Type B pancreatic cell (in vitro differentiated cells): ENCODE results near the gene CES2. TPM values are rescaled to one million over a fixed set of nuclear protein-coding genes. Genes with fewer than 3 reads are reported as not detected.

ENCODE experiments used
- DNase-seq: peaks from one replicate; pipeline ENCODE4 v3.0.0; 2021; ENCODE audit warnings: mixed read lengths; ENCODE audit not compliant: unreplicated experiment; ENCODE audit errors: extremely low spot score
- H3K27ac Mint-ChIP-seq: 2 replicates; pipeline ENCODE4 v1.8.0; 2021; ENCODE audit warnings: mild to moderate bottlenecking, mixed read lengths
- H3K27me3 Mint-ChIP-seq: 2 replicates; pipeline ENCODE4 v1.8.0; 2021; ENCODE audit warnings: mixed read lengths
- H3K36me3 Mint-ChIP-seq: 2 replicates; pipeline ENCODE4 v1.8.0; 2021; ENCODE audit warnings: mixed read lengths
- H3K4me1 Mint-ChIP-seq: one replicate; pipeline ENCODE4 v1.8.0; 2021; ENCODE audit warnings: mixed read lengths; ENCODE audit not compliant: unreplicated experiment
- H3K4me3 Mint-ChIP-seq: 2 replicates; pipeline ENCODE4 v1.8.0; 2021; ENCODE audit warnings: mild to moderate bottlenecking, mixed read lengths
- H3K9me3 Mint-ChIP-seq: 2 replicates; pipeline ENCODE4 v1.8.0; 2021; ENCODE audit warnings: mixed read lengths
- total RNA-seq: library from RNA; stranded (reverse); gene quantifications from 2 replicates; pipeline ENCODE4 v1.2.1, GENCODE V29; 2021; ENCODE audit warnings: low replicate concordance
- TF ChIP-seq, protein P1 (sequence below): fragments of 200-600 bp; sonication (generic); conservative IDR thresholded peaks from 2 replicates; pipeline ENCODE4 v1.5.0; 2021; ENCODE audit warnings: antibody characterized with exemption, mild to moderate bottlenecking

Gene CES2
- total RNA-seq, 1 donor from 2014 or later: 44.9 TPM

- DNase-seq: no peak
- H3K4me1 Mint-ChIP-seq: peaks cover 5% of the 10 kb centered on the region
- H3K9me3 Mint-ChIP-seq: peaks cover 5% of the 10 kb centered on the region
- peak overlapping the region; percentile 30 for H3K27ac Mint-ChIP-seq
- peaks cover 27% of the 10 kb centered on the region for H3K27me3 Mint-ChIP-seq
- H3K4me3 Mint-ChIP-seq: no peak overlapping the region
- H3K36me3 Mint-ChIP-seq: peaks cover 4% of the 10 kb centered on the region
- TF ChIP-seq, protein P1, sequence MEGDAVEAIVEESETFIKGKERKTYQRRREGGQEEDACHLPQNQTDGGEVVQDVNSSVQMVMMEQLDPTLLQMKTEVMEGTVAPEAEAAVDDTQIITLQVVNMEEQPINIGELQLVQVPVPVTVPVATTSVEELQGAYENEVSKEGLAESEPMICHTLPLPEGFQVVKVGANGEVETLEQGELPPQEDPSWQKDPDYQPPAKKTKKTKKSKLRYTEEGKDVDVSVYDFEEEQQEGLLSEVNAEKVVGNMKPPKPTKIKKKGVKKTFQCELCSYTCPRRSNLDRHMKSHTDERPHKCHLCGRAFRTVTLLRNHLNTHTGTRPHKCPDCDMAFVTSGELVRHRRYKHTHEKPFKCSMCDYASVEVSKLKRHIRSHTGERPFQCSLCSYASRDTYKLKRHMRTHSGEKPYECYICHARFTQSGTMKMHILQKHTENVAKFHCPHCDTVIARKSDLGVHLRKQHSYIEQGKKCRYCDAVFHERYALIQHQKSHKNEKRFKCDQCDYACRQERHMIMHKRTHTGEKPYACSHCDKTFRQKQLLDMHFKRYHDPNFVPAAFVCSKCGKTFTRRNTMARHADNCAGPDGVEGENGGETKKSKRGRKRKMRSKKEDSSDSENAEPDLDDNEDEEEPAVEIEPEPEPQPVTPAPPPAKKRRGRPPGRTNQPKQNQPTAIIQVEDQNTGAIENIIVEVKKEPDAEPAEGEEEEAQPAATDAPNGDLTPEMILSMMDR: no peak
These were observed 11.6 kb downstream of the CES2 start for GRCh38 chr16:66946974-66947301.

- Mint-ChIP-seq H3K27ac (peak overlapping the region; percentile 30), H3K4me3 (no peak overlapping the region)
These were observed 12.2 kb downstream of the CES2 start for GRCh38 chr16:66947302-66948065.

GRCh38 chr16:66948134-66948836 lies 13.0 kb downstream of the CES2 start:
- H3K27me3 Mint-ChIP-seq: peaks cover 28% of the 10 kb centered on the region
- H3K9me3 Mint-ChIP-seq: peaks cover 5% of the 10 kb centered on the region
- no peaks in the 10 kb centered on the region for H3K36me3 Mint-ChIP-seq
- peaks cover 5% of the 10 kb centered on the region for H3K4me1 Mint-ChIP-seq
- DNase-seq: no peak
- TF ChIP-seq, protein P1: no peak
- H3K4me3 Mint-ChIP-seq: no peak overlapping the region
- H3K27ac Mint-ChIP-seq: no peak overlapping the region

More at GRCh38 chr16:66947302-66948065, 12.2 kb downstream of the CES2 start:
- peaks cover 5% of the 10 kb centered on the region for H3K4me1 Mint-ChIP-seq
- peaks cover 28% of the 10 kb centered on the region for H3K27me3 Mint-ChIP-seq
- H3K9me3 Mint-ChIP-seq: peaks cover 5% of the 10 kb centered on the region
- DNase-seq: peak; percentile 81
- TF ChIP-seq, protein P1: peak; percentile 93
- peaks cover 4% of the 10 kb centered on the region for H3K36me3 Mint-ChIP-seq

GRCh38 chr16:66948837-66949225 lies 13.5 kb downstream of the CES2 start:
- H3K27me3 Mint-ChIP-seq: peaks cover 28% of the 10 kb centered on the region
- H3K27ac Mint-ChIP-seq: no peak overlapping the region
- H3K36me3 Mint-ChIP-seq: no peaks in the 10 kb centered on the region
- peaks cover 8% of the 10 kb centered on the region for H3K4me1 Mint-ChIP-seq
- TF ChIP-seq, protein P1: no peak
- peaks cover 5% of the 10 kb centered on the region for H3K9me3 Mint-ChIP-seq
- no peak for DNase-seq
- H3K4me3 Mint-ChIP-seq: no peak overlapping the region

DNA sequence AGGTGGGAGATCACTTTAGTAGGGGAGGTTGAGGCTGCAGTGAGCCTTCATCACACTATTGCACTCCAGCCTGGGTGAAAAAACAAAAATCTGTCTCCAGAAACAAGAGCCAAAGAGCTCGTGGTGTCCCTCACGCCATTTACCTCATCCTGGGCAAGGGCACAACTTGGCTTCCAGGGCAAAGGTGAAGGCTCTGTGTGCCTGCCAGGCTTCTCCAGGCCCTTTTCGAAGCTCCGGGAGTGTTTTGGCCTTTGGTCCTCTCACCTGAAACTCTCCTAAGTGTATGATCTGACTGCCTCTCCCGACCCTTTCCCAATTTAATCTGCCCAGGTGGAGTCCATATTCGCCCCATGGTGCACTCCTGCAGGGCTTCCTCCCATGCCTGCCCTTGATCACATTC lies 14.2 kb downstream of the CES2 start:
- TF ChIP-seq, protein P1: no peak

More for the DNA sequence above, 14.2 kb downstream of the CES2 start:
- Mint-ChIP-seq H3K36me3 (no peaks in the 10 kb centered on the region), H3K9me3 (peaks cover 5% of the 10 kb centered on the region), H3K27ac (no peak overlapping the region), H3K4me3 (no peak overlapping the region), H3K4me1 (peaks cover 11% of the 10 kb centered on the region), H3K27me3 (peaks cover 31% of the 10 kb centered on the region)
- no peak for DNase-seq
